Endothelial cell (in vitro differentiated cells): ENCODE results near the gene GPHN. TPM values are rescaled to one million over a fixed set of nuclear protein-coding genes. Genes with fewer than 3 reads are reported as not detected.

ENCODE experiments used
- DNase-seq: peaks from one replicate; pipeline ENCODE4 v3.0.0; 2021; ENCODE audit warnings: low spot score
- H3K27ac Mint-ChIP-seq: one replicate; pipeline ENCODE4 v1.8.0; 2021; ENCODE audit warnings: mixed read lengths, inconsistent platforms; ENCODE audit not compliant: unreplicated experiment
- H3K27me3 Mint-ChIP-seq: one replicate; pipeline ENCODE4 v1.8.0; 2021; ENCODE audit warnings: mild to moderate bottlenecking, moderate library complexity, mixed read lengths, inconsistent platforms; ENCODE audit not compliant: unreplicated experiment
- H3K36me3 Mint-ChIP-seq: one replicate; pipeline ENCODE4 v1.8.0; 2021; ENCODE audit warnings: mild to moderate bottlenecking, low read depth, mixed read lengths, inconsistent platforms; ENCODE audit not compliant: unreplicated experiment
- H3K4me1 Mint-ChIP-seq: one replicate; pipeline ENCODE4 v1.8.0; 2021; ENCODE audit warnings: mild to moderate bottlenecking, mixed read lengths, inconsistent platforms; ENCODE audit not compliant: unreplicated experiment
- H3K4me3 Mint-ChIP-seq: one replicate; pipeline ENCODE4 v1.8.0; 2021; ENCODE audit warnings: mild to moderate bottlenecking, mixed read lengths, inconsistent platforms; ENCODE audit not compliant: unreplicated experiment
- H3K9me3 Mint-ChIP-seq: one replicate; pipeline ENCODE4 v1.8.0; 2021; ENCODE audit warnings: mixed read lengths, inconsistent platforms; ENCODE audit not compliant: unreplicated experiment
- total RNA-seq: library from RNA; stranded (reverse); fragmentation: NEBNext Ultra II Directional; extraction: Animal tissue kit (Norgen Biotek cat#: 25700); gene quantifications from one replicate; pipeline ENCODE4 v1.2.1, GENCODE V29; 2021; ENCODE audit not compliant: unreplicated experiment
- TF ChIP-seq, protein P1 (sequence below): fragments of 200-600 bp; sonication (generic); IDR thresholded peaks from one replicate; pipeline ENCODE4 v1.5.0; 2021; ENCODE audit warnings: antibody characterized with exemption; ENCODE audit not compliant: unreplicated experiment

Gene GPHN
- total RNA-seq, 1 donor from 2014 or later = 30.0 TPM

DNA sequence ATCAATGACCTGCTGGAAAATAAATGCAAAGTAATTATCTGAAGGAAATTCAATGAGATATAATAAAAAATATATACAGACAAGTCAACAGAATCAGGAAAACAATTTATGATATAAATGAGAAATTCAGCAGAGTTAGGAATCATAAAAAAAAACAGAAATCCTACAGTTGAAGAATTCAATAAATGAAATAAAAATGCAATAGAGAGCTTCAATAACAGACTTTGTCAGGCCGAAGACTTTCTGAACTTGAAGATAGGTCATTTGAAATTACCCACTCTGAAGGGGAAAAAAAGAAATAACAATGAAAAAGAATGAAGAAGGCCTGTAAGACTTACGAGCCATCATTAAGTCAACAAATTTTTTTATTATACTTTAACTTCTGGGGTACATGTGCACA lies 665.8 kb downstream of the GPHN start:
- no peak overlapping the region for H3K27ac Mint-ChIP-seq
- peaks cover 35% of the 10 kb centered on the region for H3K36me3 Mint-ChIP-seq
- TF ChIP-seq, protein P1, sequence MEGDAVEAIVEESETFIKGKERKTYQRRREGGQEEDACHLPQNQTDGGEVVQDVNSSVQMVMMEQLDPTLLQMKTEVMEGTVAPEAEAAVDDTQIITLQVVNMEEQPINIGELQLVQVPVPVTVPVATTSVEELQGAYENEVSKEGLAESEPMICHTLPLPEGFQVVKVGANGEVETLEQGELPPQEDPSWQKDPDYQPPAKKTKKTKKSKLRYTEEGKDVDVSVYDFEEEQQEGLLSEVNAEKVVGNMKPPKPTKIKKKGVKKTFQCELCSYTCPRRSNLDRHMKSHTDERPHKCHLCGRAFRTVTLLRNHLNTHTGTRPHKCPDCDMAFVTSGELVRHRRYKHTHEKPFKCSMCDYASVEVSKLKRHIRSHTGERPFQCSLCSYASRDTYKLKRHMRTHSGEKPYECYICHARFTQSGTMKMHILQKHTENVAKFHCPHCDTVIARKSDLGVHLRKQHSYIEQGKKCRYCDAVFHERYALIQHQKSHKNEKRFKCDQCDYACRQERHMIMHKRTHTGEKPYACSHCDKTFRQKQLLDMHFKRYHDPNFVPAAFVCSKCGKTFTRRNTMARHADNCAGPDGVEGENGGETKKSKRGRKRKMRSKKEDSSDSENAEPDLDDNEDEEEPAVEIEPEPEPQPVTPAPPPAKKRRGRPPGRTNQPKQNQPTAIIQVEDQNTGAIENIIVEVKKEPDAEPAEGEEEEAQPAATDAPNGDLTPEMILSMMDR = no peak
- no peak for DNase-seq
- H3K4me1 Mint-ChIP-seq = no peaks in the 10 kb centered on the region
- H3K9me3 Mint-ChIP-seq = no peaks in the 10 kb centered on the region
- H3K27me3 Mint-ChIP-seq = peaks cover 3% of the 10 kb centered on the region
- no peak overlapping the region for H3K4me3 Mint-ChIP-seq

DNA sequence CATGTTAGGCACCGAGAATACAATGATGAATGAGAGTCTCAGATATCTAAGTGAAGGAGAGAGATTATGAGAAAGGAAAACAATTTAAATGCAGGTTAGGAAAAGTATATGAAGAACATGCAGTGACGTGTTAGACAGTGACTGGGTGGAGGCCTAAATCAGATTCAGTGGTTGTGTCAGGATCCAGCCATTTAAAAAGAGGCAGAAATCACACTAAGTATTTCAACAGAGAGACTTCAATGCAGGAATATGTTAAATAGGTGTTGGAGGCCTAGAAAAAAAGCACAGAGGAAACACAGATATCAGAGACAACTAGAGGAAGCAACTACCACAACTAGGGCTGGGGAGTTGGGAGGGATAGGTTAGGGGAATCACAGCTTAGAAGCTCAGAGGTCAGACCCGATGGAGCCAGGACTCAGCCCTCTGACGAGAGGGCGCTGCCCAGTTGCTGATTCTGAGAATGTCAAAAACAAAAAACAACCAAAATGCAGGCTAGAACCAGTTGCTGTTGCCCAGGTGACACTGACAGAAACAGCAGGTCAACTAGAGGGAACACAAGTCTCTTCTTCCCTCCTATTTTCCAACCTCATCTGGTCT lies 678.3 kb downstream of the GPHN start:
- H3K27ac Mint-ChIP-seq = no peak overlapping the region
- H3K4me3 Mint-ChIP-seq = no peak overlapping the region
- no peaks in the 10 kb centered on the region for H3K27me3 Mint-ChIP-seq
- no peaks in the 10 kb centered on the region for H3K9me3 Mint-ChIP-seq
- H3K4me1 Mint-ChIP-seq = no peaks in the 10 kb centered on the region
- TF ChIP-seq, protein P1 = no peak
- no peaks in the 10 kb centered on the region for H3K36me3 Mint-ChIP-seq
- no peak for DNase-seq

DNA sequence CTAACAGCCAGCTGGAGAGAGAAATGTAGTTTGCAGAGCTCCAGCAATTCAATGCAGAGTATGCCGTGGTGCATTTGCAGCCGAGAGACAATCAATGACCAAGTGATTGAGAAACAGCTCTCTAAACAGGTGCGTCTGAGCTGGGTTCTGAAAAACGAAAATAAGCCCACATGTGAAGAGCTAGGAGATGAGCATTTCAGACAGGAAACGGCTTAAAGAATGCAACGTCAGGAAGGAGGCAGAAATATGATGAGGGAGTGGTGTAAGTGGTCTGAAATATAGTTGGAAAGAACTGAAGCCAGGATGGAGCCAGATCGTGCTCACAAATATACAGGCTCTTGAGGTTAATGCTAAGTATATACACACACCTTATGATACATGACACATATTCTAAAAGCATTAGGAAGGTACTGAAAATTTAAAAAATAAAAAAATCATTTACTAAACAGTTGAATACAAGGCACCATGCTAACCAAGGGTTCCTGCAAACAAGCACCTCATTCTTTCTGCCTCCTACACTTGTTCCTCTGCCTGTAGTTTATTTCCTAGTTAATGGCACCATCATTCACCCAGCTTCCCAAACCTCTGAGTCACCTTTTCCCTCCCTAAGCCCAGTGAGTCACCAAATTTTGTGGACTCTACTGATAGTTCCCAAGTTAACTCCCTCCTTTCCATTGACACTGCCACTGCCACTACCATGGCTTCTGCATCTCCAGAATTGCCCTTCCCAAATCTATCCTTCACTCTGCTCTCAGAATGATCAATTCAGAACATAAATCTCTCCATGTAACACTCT lies 679.0 kb downstream of the GPHN start:
- Mint-ChIP-seq H3K9me3 (no peaks in the 10 kb centered on the region), H3K4me3 (no peak overlapping the region), H3K4me1 (no peaks in the 10 kb centered on the region), H3K27ac (no peak overlapping the region), H3K36me3 (no peaks in the 10 kb centered on the region), H3K27me3 (no peaks in the 10 kb centered on the region)
- DNase-seq = no peak
- TF ChIP-seq, protein P1 = no peak

DNA sequence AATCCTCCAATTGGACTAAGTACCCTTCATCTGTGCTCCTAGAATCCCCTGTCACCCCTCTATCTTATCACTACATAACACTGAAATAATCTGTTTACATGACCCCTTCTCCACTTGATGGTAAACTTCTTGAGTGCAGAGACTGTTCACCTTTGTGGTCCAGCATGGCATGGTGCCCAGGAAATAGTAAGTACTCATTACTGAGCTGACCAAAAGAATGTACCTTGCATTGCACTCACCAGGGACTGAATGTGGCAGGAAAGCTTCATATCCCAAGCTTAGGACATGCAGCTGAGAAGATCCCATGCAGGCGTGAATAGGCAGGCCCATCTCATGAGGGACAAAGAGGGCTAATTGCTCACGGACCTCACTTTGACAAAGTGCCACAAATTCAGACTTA lies 679.9 kb downstream of the GPHN start:
- Mint-ChIP-seq H3K27ac (no peak overlapping the region), H3K9me3 (no peaks in the 10 kb centered on the region), H3K4me1 (no peaks in the 10 kb centered on the region), H3K27me3 (no peaks in the 10 kb centered on the region), H3K36me3 (no peaks in the 10 kb centered on the region), H3K4me3 (no peak overlapping the region)
- DNase-seq = no peak
- TF ChIP-seq, protein P1 = no peak

DNA sequence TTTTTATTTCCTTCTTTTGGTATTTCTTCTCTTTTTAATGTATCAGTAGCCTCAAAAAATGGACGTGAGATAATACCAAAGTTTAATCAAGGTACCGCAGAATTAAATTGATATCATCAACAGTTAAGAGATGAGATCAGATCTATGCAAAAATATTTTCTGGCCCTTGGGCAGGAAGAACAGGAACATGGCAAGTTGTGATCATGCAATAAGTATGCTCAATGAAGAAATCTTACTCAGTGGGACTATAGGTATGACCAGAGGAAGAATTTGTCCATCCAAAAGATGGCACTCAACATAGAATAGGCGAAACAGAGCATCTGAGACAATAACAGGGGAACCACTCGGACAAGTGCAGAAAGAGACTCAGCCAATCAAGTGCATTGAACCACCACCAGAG lies 680.4 kb downstream of the GPHN start:
- TF ChIP-seq, protein P1 = no peak
- no peak for DNase-seq
- Mint-ChIP-seq H3K27ac (no peak overlapping the region), H3K27me3 (no peaks in the 10 kb centered on the region), H3K9me3 (no peaks in the 10 kb centered on the region), H3K4me1 (no peaks in the 10 kb centered on the region), H3K4me3 (no peak overlapping the region), H3K36me3 (no peaks in the 10 kb centered on the region)
